Erythroblast (primary cell): ENCODE data around the gene LIPN.

ENCODE experiments used
- GATA1 ChIP-seq: IDR thresholded peaks from 2 replicates; pipeline ENCODE4 v1.6.1; 2011; ENCODE audit warnings: low read depth, mild to moderate bottlenecking, control low read depth, low read length, moderate library complexity
- POLR2A ChIP-seq: IDR thresholded peaks from 2 replicates; pipeline ENCODE4 v1.6.1; 2011; ENCODE audit warnings: mild to moderate bottlenecking, low read length

GRCh38 chr10:88809621-88810020, 49.8 kb downstream of the LIPN start:
- TF ChIP-seq POLR2A (no peak), GATA1 (no peak)
